K562 (cell line): ENCODE results near the gene OR10G3. TPM values are rescaled to one million over a fixed set of nuclear protein-coding genes. Genes with fewer than 3 reads are reported as not detected.

Experiments used
- ATAC-seq: fragments of 200-7000 bp; cut with Tn5 transposase; 3 replicates; pipeline ENCODE4 v1.9.1; 2020; ENCODE audit warnings: moderate library complexity
- BruUV-seq: library from RNA; stranded (reverse); fragments of 400-500 nt; replicated peaks from 2 replicates; lab custom pipeline; 2021; lab: Mats Ljungman, UMichigan
- CTCF ChIA-PET: fragments of 300-600 bp; formaldehyde crosslinking; extraction: SDS; loops from one replicate; lab custom pipeline; 2021; ENCODE audit warnings: low intra/inter-chr PET ratio; lab: Yijun Ruan, JAX
- POLR2A ChIA-PET: fragments of 300-600, 350-650 bp; sonication (Branson Sonifier 250); formaldehyde crosslinking; extraction: SDS; loops from one replicate; lab custom pipeline; 2021; ENCODE audit warnings: antibody characterized with exemption, inconsistent platforms; lab: Yijun Ruan, JAX
- DNase-seq, 4 experiments: peaks; one replicate each; pipeline versions ENCODE4 v3.0.0 to v3.0.0-alpha.2; 2011 to 2018; ENCODE audit warnings: low spot score in 3 of 4, mixed read lengths in 3 of 4; ENCODE audit errors: extremely low read depth in 1 of 4
- FAIRE-seq: peaks from 2 replicates; lab custom pipeline; 2011; peaks lifted over from hg19 to GRCh38; lab: Jason Lieb, UNC
- H2AFZ ChIP-seq: 2 replicates; pipeline ENCODE4 v1.6.0; 2011; ENCODE audit warnings: low read depth, low read length, control low read depth, inconsistent platforms
- H3K27ac ChIP-seq: fragments of 200-600 bp; 3 replicates; pipeline ENCODE4 v1.8.0; 2011; ENCODE audit warnings: low read depth, mild to moderate bottlenecking, control low read depth, inconsistent platforms, low read length, moderate library complexity, mixed read lengths; ENCODE audit errors: extremely low read depth
- H3K27me3 ChIP-seq, 2 experiments: fragments of 300-600 bp in 1 of 2; 2 replicates in 1 of 2; 3 replicates in 1 of 2; pipeline versions ENCODE4 v1.6.0 to v1.8.0; 2011; ENCODE audit warnings: inconsistent platforms in 2 of 2, low read length in 2 of 2, mild to moderate bottlenecking in 1 of 2, mixed read lengths in 1 of 2, moderate library complexity in 1 of 2; ENCODE audit not compliant: control insufficient read depth in 2 of 2, insufficient read depth in 2 of 2
- H3K36me3 ChIP-seq: fragments of 300-600 bp; 3 replicates; pipeline ENCODE4 v1.8.0; 2011; ENCODE audit warnings: mild to moderate bottlenecking, low read length, inconsistent platforms; ENCODE audit not compliant: control insufficient read depth, insufficient read depth
- H3K4me1 ChIP-seq, 2 experiments: fragments of 200-600 bp in 1 of 2; replicated peaks in 1 of 2; 2 replicates in 1 of 2; 3 replicates in 1 of 2; pipeline versions ENCODE4 v1.5.1 to v1.8.0; 2011; ENCODE audit warnings: inconsistent platforms in 2 of 2, low read length in 2 of 2, mild to moderate bottlenecking in 1 of 2, mixed read lengths in 1 of 2, moderate library complexity in 1 of 2; ENCODE audit not compliant: control insufficient read depth in 2 of 2, insufficient read depth in 2 of 2
- H3K4me2 ChIP-seq: 2 replicates; pipeline ENCODE4 v1.6.1; 2011; ENCODE audit warnings: low read length, control low read depth, inconsistent platforms, mixed read lengths; ENCODE audit not compliant: insufficient read depth
- H3K4me3 ChIP-seq: fragments of 200-600 bp; sonication (generic), shearing (Covaris generic); 2 replicates; pipeline ENCODE4 v1.5.1; 2016; ENCODE audit warnings: control low read depth, inconsistent platforms
- H3K79me2 ChIP-seq: fragments of 200-600 bp; 3 replicates; pipeline ENCODE4 v1.8.0; 2011; ENCODE audit warnings: low read length, inconsistent platforms; ENCODE audit not compliant: control insufficient read depth, insufficient read depth
- H3K9ac ChIP-seq, 2 experiments: 2 replicates each; pipeline versions ENCODE4 v1.6.0 to v1.6.1; 2011; ENCODE audit warnings: low read depth in 2 of 2, low read length in 2 of 2, control low read depth in 1 of 2, inconsistent platforms in 1 of 2, mild to moderate bottlenecking in 1 of 2, mixed read lengths in 1 of 2; ENCODE audit not compliant: insufficient read depth in 1 of 2
- H3K9me1 ChIP-seq: one replicate; pipeline ENCODE4 v1.6.0; 2011; ENCODE audit warnings: inconsistent platforms, mild to moderate bottlenecking, low read length, moderate library complexity; ENCODE audit not compliant: control insufficient read depth, insufficient read depth
- H3K9me3 ChIP-seq: replicated peaks from 2 replicates; pipeline ENCODE4 v1.5.1; 2011; ENCODE audit warnings: low read depth, low read length, inconsistent platforms; ENCODE audit not compliant: control insufficient read depth, insufficient read depth
- H4K20me1 ChIP-seq: replicated peaks from 2 replicates; pipeline ENCODE4 v1.6.1; 2011; ENCODE audit warnings: low read length, inconsistent platforms, mixed read lengths; ENCODE audit not compliant: control insufficient read depth, insufficient read depth
- BCOR ChIP-seq: fragments of 450-650 bp; IDR thresholded peaks from 2 replicates; pipeline ENCODE4 v1.6.1; 2016
- ELF2 ChIP-seq: fragments of 250-450 bp; sonication (Bioruptor Pico); IDR thresholded peaks from 2 replicates; pipeline ENCODE4 v1.5.0; 2021; ENCODE audit warnings: mild to moderate bottlenecking
- EP400 ChIP-seq: fragments of 450-650 bp; IDR thresholded peaks from 2 replicates; pipeline ENCODE4 v1.6.1; 2017; ENCODE audit warnings: antibody characterized with exemption, mild to moderate bottlenecking, moderate library complexity
- HDAC1 ChIP-seq, 2 experiments: fragments of 450-650 bp; IDR thresholded peaks; 2 replicates each; pipeline ENCODE4 v1.6.1; 2016 to 2017; ENCODE audit warnings: inconsistent platforms in 1 of 2, mild to moderate bottlenecking in 1 of 2, moderate library complexity in 1 of 2
- HMBOX1 ChIP-seq: sonication (generic); IDR thresholded peaks from 2 replicates; pipeline ENCODE4 v1.6.1; 2016
- KDM4B ChIP-seq, 2 experiments: fragments of 450-650 bp in 1 of 2; sonication (generic) in 1 of 2; IDR thresholded peaks; 2 replicates each; pipeline ENCODE4 v1.6.1; 2016 to 2017; ENCODE audit warnings: borderline replicate concordance in 2 of 2, antibody characterized with exemption in 1 of 2, low read depth in 1 of 2, mild to moderate bottlenecking in 1 of 2
- NONO ChIP-seq, 2 experiments: fragments of 200-400 bp in 1 of 2; fragments of 450-650 bp in 1 of 2; formaldehyde crosslinking in 1 of 2; IDR thresholded peaks; 2 replicates each; pipeline ENCODE4 v1.6.1; 2017; ENCODE audit warnings: low read depth in 2 of 2, mild to moderate bottlenecking in 2 of 2, moderate library complexity in 2 of 2, low read length in 1 of 2
- PHF8 ChIP-seq: fragments of 200-600 bp; sonication (generic); IDR thresholded peaks from 2 replicates; pipeline ENCODE4 v1.6.1; 2012; ENCODE audit warnings: mixed run types, mild to moderate bottlenecking, inconsistent platforms, low read length, moderate library complexity, borderline replicate concordance
- SMC3 ChIP-seq: conservative IDR thresholded peaks from 2 replicates; pipeline ENCODE4 v1.6.1; 2011; ENCODE audit warnings: low read depth, low read length, improper control_type of control experiment; ENCODE audit not compliant: insufficient read depth
- SUPT5H ChIP-seq: fragments of 450-650 bp; IDR thresholded peaks from 2 replicates; pipeline ENCODE4 v1.6.1; 2016
- TAF1 ChIP-seq: IDR thresholded peaks from 2 replicates; pipeline ENCODE4 v1.6.1; 2011; ENCODE audit warnings: mild to moderate bottlenecking, low read length, moderate library complexity; ENCODE audit not compliant: insufficient read depth, control insufficient read depth, severe bottlenecking; ENCODE audit errors: extremely low read depth
- ZBTB2 ChIP-seq: fragments of 450-650 bp; IDR thresholded peaks from 2 replicates; pipeline ENCODE4 v1.6.1; 2016; ENCODE audit warnings: antibody characterized with exemption
- ZNF263 ChIP-seq: sonication (generic); formaldehyde crosslinking; IDR thresholded peaks from 2 replicates; pipeline ENCODE4 v1.8.0; 2022; ENCODE audit warnings: mild to moderate bottlenecking, missing genetic modification reagents, borderline replicate concordance
- ZNF324 ChIP-seq: fragments of 250-450 bp; sonication (Bioruptor Pico); IDR thresholded peaks from 2 replicates; pipeline ENCODE4 v1.4.0; 2020; ENCODE audit warnings: mild to moderate bottlenecking
- WGBS: fragments of 100-300 bp; shearing (Covaris generic); methylation state at CpG from one replicate; pipeline ENCODE4 v1.1.6; 2016; ENCODE audit warnings: low coverage, mixed read lengths; ENCODE audit not compliant: insufficient coverage; ENCODE audit errors: missing lambda C conversion rate; 5-methylcytosine and 5-hydroxymethylcytosine counted together
- in situ Hi-C: fragments of 300-500 bp; cut with MboI; formaldehyde crosslinking; loops from 4 replicates; pipeline ENCODE4 v1.15.0; 2018; ENCODE audit warnings: inconsistent platforms, mixed read lengths
- intact Hi-C: fragments of 100-400 bp; cut with micrococcal nuclease; formaldehyde crosslinking; loops from 2 replicates; pipeline ENCODE4 v1.14.2; 2022
- polyA plus RNA-seq, 8 experiments: library from polyadenylated mRNA; depleted of rRNA in 4 of 8; stranded (reverse) in 5 of 8; unstranded in 3 of 8; fragments of >200 nt; fragmentation: Nextera tagmentation in 2 of 8; fragmentation: Illumina TruSeq in 1 of 8; extraction: Ambion mirVana in 2 of 8; extraction: Trizol in 1 of 8; gene quantifications; 2 replicates each; pipeline versions ENCODE4 v1.2.1 to v1.2.3, GENCODE V29; 2011 to 2014; ENCODE audit warnings: inconsistent platforms in 1 of 8, missing spikeins in 1 of 8
- total RNA-seq, 7 experiments: library from RNA; depleted of rRNA in 6 of 7; stranded (reverse); fragments of >200 nt in 6 of 7; fragmentation: Illumina TruSeq in 2 of 7; extraction: Trizol in 2 of 7; gene quantifications; 2 replicates each; pipeline versions ENCODE4 v1.2.1 to v1.2.3, GENCODE V29; 2011 to 2021; ENCODE audit warnings: low replicate concordance in 1 of 7
- TF ChIP-seq, protein P1 (sequence below), 2 experiments: fragments of 450-650 bp; conservative IDR thresholded peaks; 2 replicates each; pipeline ENCODE4 v1.6.1; 2017; ENCODE audit warnings: mild to moderate bottlenecking in 2 of 2, moderate library complexity in 2 of 2
- TF ChIP-seq, protein P2 (sequence below): sonication (generic); formaldehyde crosslinking; IDR thresholded peaks from 2 replicates; pipeline ENCODE4 v1.8.0; 2022; ENCODE audit warnings: mild to moderate bottlenecking, missing genetic modification reagents

OR10G3 gene
- total and polyA plus RNA-seq, 9 of the 15 experiments (the other 6 are each of a cell fraction or from before 2014, with no cell fraction given): not detected

- BruUV-seq: no TSS peak
- Histone ChIP-seq H3K9me1 (no peaks in the 10 kb centered on the region), H3K36me3 (peaks cover 28% of the 10 kb centered on the region; the same call in 2 of the 3 replicates), H3K4me1 (peaks cover 34 to 38% of the 10 kb centered on the region in 2 experiments), H3K79me2 (peaks cover 22% of the 10 kb centered on the region), H3K27me3 (no peaks in the 10 kb centered on the region), H3K4me2 (peak within 1 kb of the TSS; percentile 76), H3K9ac (peak within 1 kb of the TSS; percentile 65 to 91), H3K27ac (peak within 1 kb of the TSS; percentile 80), H3K4me3 (peak within 1 kb of the TSS; percentile 68), H4K20me1 (no peaks in the 10 kb centered on the region), H3K9me3 (no peaks in the 10 kb centered on the region), H2AFZ (peak within 1 kb of the TSS; percentile 89)
- DNase-seq (peak; percentile 84 to 93 (median 86)), ATAC-seq (peak; percentile 90), FAIRE-seq (peak; percentile 79)
- POLR2A ChIA-PET: interaction anchor here (0.9 to 3.5 kb wide), 4 partner anchors 9 to 70 kb away, joined by 3 to 39 read pairs (median 4); partner anchors contain the start of genes CHD8 and METTL3
- CTCF ChIA-PET: no interaction called here
- 0% methylated on average over 1 of the region's 43 CpGs for WGBS
- in situ Hi-C loops (no loop called here), intact Hi-C loops (loop anchor here (2.0 kb wide), 1 partner anchor 15 kb away; the partner anchor contains the start of gene METTL3)
- TF ChIP-seq ELF2 (CRISPR knock-in tag) (no peak), KDM4B (IDR thresholded peaks at IDR 0.05; ENCODE audit: borderline replicate concordance in 2 of 2, low read depth in 1 of 2) (peak in 1 of 2 experiments; percentile 34; a peak in 1 of 4 replicates), BCOR (0 out of 2 replicates have a peak, but pooled peaks have one; percentile 10), PHF8 (peak; percentile 52; the same call in 1 of the 2 replicates), TAF1 (peak; percentile 56), SMC3 (no peak), EP400 (peak; percentile 38; the same call in 1 of the 2 replicates), NONO (IDR thresholded peaks at IDR 0.05; ENCODE audit: low read depth in 2 of 2, low read length in 1 of 2) (0 out of 4 replicates have a peak, but pooled peaks of 1 of the 2 experiments have one; percentile 41), HMBOX1 (no peak), ZBTB2 (0 out of 2 replicates have a peak, but pooled peaks have one; percentile 25), SUPT5H (peak; percentile 68), ZNF263 (peak; percentile 86), ZNF324 (CRISPR knock-in tag) (no peak), HDAC1 (IDR thresholded peaks at IDR 0.05) (peak in 1 of 2 experiments; percentile 15; a peak in 1 of 4 replicates)
- TF ChIP-seq, protein P1, sequence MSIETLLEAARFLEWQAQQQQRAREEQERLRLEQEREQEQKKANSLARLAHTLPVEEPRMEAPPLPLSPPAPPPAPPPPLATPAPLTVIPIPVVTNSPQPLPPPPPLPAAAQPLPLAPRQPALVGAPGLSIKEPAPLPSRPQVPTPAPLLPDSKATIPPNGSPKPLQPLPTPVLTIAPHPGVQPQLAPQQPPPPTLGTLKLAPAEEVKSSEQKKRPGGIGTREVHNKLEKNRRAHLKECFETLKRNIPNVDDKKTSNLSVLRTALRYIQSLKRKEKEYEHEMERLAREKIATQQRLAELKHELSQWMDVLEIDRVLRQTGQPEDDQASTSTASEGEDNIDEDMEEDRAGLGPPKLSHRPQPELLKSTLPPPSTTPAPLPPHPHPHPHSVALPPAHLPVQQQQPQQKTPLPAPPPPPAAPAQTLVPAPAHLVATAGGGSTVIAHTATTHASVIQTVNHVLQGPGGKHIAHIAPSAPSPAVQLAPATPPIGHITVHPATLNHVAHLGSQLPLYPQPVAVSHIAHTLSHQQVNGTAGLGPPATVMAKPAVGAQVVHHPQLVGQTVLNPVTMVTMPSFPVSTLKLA (conservative IDR thresholded peaks at IDR 0.05): 0 out of 4 replicates have a peak, but pooled peaks of 1 of the 2 experiments have one; percentile 17
- TF ChIP-seq, protein P2, sequence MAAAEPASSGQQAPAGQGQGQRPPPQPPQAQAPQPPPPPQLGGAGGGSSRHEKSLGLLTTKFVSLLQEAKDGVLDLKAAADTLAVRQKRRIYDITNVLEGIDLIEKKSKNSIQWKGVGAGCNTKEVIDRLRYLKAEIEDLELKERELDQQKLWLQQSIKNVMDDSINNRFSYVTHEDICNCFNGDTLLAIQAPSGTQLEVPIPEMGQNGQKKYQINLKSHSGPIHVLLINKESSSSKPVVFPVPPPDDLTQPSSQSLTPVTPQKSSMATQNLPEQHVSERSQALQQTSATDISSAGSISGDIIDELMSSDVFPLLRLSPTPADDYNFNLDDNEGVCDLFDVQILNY (CRISPR knock-in tag): no peak
Measured at GRCh38 chr14:21525962-21526671, 53.8 kb downstream of the OR10G3 start, which contains the start of gene SALL2. SALL2 (minus strand) TSS chr14:21526346; CDS start chr14:21526127, 219 bp downstream.
